GM19455 (cell line): ENCODE data around the gene SLC35F4.

Source experiments
- ATAC-seq: cut with Tn5 transposase; IDR thresholded peaks from one replicate; pipeline ENCODE4 v1.9.1; 2021; ENCODE audit not compliant: unreplicated experiment

The SLC35F4 gene

GRCh38 chr14:57549016-57549564, 316.8 kb downstream of the SLC35F4 start:
- ATAC-seq, result no peak

GRCh38 chr14:57547131-57547530, 318.8 kb downstream of the SLC35F4 start:
- ATAC-seq, result no peak

- ATAC-seq, result peak; percentile 59
These were observed 332.7 kb downstream of the SLC35F4 start for GRCh38 chr14:57533214-57533613.

- ATAC-seq, result no peak
These were observed 335.3 kb downstream of the SLC35F4 start for GRCh38 chr14:57530571-57530970.

- no peak for ATAC-seq
These were observed 338.9 kb downstream of the SLC35F4 start for GRCh38 chr14:57526942-57527341.

GRCh38 chr14:57519043-57519442, 346.8 kb downstream of the SLC35F4 start:
- ATAC-seq, result no peak
